Esophagus squamous epithelium (tissue), 4 donors: ENCODE results near the gene CSMD2.

Source experiments
- POLR2A ChIP-seq, 4 donors: fragments of 450-650 bp; IDR thresholded peaks; one replicate each; pipeline ENCODE4 v1.6.1; 2017; ENCODE audit warnings: antibody characterized with exemption in 4 of 4, mild to moderate bottlenecking in 4 of 4, moderate library complexity in 3 of 4
- TF ChIP-seq, protein P1 (sequence below), 6 experiments: fragments of 450-650 bp in 4 of 6; fragments of 200-600 bp in 2 of 6; sonication (generic) in 2 of 6; IDR thresholded peaks; one replicate each; pipeline ENCODE4 v1.5.1; 2016 to 2019; ENCODE audit warnings: antibody characterized with exemption in 6 of 6, mild to moderate bottlenecking in 4 of 6, moderate library complexity in 4 of 6

GRCh38 chr1:33876970-33877650 lies 287.9 kb downstream of the CSMD2 start:
- TF ChIP-seq, protein P1, sequence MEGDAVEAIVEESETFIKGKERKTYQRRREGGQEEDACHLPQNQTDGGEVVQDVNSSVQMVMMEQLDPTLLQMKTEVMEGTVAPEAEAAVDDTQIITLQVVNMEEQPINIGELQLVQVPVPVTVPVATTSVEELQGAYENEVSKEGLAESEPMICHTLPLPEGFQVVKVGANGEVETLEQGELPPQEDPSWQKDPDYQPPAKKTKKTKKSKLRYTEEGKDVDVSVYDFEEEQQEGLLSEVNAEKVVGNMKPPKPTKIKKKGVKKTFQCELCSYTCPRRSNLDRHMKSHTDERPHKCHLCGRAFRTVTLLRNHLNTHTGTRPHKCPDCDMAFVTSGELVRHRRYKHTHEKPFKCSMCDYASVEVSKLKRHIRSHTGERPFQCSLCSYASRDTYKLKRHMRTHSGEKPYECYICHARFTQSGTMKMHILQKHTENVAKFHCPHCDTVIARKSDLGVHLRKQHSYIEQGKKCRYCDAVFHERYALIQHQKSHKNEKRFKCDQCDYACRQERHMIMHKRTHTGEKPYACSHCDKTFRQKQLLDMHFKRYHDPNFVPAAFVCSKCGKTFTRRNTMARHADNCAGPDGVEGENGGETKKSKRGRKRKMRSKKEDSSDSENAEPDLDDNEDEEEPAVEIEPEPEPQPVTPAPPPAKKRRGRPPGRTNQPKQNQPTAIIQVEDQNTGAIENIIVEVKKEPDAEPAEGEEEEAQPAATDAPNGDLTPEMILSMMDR (IDR thresholded peaks at IDR 0.05), result no peak
- TF ChIP-seq POLR2A (IDR thresholded peaks at IDR 0.05), result no peak
